ENCODE measurements around the gene RPL10.
A peak's percentile ranks its signal among the peaks of the same experiment; 100 is the strongest.
"Not testable (repeated sequence)": the region's sequence is repeated elsewhere in the genome, so short reads cannot be mapped to it uniquely, and the experiment has no call there.

Gene RPL10

DNA sequence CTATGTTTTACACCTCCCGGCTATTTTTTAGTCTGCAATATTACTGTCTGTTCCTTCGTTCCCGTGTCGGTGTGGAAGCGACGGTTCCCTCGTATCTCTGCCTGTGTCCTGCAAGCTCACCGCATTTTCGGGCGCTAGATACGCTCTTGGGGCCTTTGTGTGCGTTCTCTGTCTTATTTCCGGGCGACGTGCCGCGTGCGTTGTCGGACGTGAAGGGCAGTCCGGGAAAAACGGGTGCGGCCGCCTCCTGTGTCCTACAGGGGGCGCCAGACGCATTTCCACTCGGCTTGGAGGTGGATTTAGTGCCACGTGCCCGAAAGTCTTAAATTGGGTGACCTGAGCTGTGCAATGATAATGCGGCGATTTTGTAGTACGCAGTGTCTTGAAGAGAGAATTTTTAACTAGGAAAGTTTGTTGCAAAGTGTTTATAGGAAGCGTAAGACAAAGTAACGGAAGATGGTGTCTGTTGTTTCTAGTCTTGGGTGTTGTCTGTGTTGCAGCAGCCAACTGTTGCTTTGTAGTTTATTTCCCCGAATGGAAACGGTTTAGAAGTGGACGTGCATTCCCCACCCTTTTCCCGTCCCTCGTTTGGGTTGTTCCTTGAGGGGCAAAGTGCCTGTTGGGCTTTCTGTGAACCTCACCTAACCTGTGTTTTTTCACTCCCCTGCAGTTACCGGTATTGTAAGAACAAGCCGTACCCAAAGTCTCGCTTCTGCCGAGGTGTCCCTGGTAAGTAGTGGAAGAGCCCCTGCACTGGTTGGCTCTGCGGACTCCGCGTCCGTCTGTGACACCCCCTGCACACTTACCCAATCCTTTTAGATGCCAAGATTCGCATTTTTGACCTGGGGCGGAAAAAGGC is 720 bp downstream of the RPL10 start:
- H3K27ac ChIP-seq, result peak overlapping the region; percentile 94
- no peak for DNase-seq (ENCODE audit: low read depth, low spot score)

- no peak for DNase-seq (ENCODE audit: low read depth, low spot score)
- peak overlapping the region; percentile 94 for H3K27ac ChIP-seq
These were observed 1.6 kb downstream of the RPL10 start for GRCh38 chrX:154399527-154400368.

GRCh38 chrX:154400369-154400817 is 2.2 kb downstream of the RPL10 start:
- peak overlapping the region; percentile 94 for H3K27ac ChIP-seq
- not testable (repeated sequence) for DNase-seq (ENCODE audit: low read depth, low spot score)

DNA sequence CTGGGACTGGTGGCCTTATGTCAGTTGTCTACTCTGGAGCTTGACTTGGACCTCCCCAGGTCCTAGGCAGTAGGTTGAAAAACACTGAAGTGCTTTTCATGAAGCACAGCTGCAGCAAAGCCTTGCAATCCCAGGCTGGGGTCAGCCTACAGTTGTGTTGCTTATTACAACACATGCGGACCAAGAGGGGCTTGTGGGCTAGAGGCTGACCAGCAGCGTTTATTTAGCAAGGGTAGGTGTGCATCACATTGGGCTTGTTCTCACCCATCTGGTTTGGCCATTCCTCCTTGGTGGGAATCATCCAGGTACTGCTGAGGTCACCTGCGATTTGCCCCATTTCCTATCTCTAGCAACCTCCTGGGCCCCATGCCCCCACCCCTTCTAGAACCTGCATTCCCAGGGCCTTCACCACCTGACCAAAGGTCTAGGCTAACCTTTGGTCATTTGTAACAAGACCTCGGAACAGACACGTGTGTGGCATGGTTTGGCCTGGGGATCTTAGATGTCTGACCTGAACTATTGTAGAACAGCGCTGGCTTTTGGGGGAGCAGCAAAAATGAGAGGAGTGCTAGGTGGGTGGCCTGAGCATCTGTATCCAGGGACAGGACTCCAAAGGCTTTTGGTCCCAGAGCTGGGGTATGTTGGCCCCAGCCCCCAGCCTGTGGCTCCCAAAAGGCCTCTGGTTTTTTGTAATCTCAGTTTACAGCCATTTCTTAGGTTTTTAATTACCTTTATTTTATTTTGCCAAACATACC is 3.0 kb downstream of the RPL10 start:
- DNase-seq (ENCODE audit: low read depth, low spot score), result no peak
- H3K27ac ChIP-seq, result peak overlapping the region; percentile 94

DNA sequence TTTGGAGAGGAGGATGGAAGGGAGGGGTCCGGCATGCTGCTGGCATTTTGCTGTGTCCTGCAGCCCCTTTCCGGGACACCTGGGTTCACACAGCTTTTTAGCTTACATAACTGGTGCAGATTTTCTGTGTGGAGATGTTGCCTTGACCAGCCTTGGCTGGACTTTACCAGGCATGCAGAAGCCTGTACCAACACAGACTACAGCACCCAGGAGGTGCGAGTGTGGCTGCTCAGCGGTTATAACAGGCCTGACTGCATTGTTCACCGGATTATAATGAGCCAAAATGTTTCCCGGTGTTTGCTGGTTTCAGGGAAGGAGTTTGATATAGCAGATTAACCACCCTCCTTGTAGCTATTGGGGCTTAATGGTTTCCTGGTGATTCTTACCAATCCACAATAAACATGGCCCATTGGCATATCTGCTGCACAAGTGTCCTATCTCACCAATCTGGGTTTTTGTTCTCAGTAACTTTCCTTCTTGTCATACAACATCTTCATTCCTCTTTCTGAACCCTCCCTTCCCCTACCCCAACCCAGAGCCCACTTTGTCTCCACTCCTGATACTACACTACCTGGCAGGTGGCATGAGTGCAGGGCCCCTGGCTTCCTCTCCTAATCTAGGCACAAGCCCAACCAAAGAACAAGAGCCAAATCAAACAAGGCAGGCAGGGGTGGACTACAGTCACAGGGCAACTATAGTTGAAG is 3.9 kb downstream of the RPL10 start:
- DNase-seq (ENCODE audit: low read depth, low spot score), result no peak
- H3K27ac ChIP-seq, result peak overlapping the region; percentile 94

GRCh38 chrX:154402622-154403127 is 4.5 kb downstream of the RPL10 start:
- H3K27ac ChIP-seq, result peak overlapping the region; percentile 94
- DNase-seq (ENCODE audit: low read depth, low spot score), result no peak

- no peak for DNase-seq (ENCODE audit: low read depth, low spot score)
- H3K27ac ChIP-seq, result no peak overlapping the region
These were observed 5.0 kb downstream of the RPL10 start for GRCh38 chrX:154403192-154403591.

- no peak overlapping the region for H3K27ac ChIP-seq
- no peak for DNase-seq (ENCODE audit: low read depth, low spot score)
These were observed 5.7 kb downstream of the RPL10 start for GRCh38 chrX:154403858-154404257.

GRCh38 chrX:154404625-154405192 is 6.5 kb downstream of the RPL10 start:
- DNase-seq (ENCODE audit: low read depth, low spot score), result no peak

GRCh38 chrX:154408659-154409221 is 10.6 kb downstream of the RPL10 start:
- peak overlapping the region; percentile 84 for H3K27ac ChIP-seq
- no peak for DNase-seq (ENCODE audit: low read depth, low spot score)

More at GRCh38 chrX:154404625-154405192, 6.5 kb downstream of the RPL10 start:
- no peak overlapping the region for H3K27ac ChIP-seq

- no peak for DNase-seq (ENCODE audit: low read depth, low spot score)
- H3K27ac ChIP-seq, result peak within 1 kb of the TSS; percentile 84
These were observed 11.2 kb downstream of the RPL10 start, which contains the start of gene DNASE1L1 for GRCh38 chrX:154409222-154409871. Gene DNASE1L1 (minus strand): TSS chrX:154409254. CDS start chrX:154405568, 3,686 bp downstream.

GRCh38 chrX:154411981-154412340 is 13.8 kb downstream of the RPL10 start:
- peak overlapping the region; percentile 84 for H3K27ac ChIP-seq
- no peak for DNase-seq (ENCODE audit: low read depth, low spot score)

DNA sequence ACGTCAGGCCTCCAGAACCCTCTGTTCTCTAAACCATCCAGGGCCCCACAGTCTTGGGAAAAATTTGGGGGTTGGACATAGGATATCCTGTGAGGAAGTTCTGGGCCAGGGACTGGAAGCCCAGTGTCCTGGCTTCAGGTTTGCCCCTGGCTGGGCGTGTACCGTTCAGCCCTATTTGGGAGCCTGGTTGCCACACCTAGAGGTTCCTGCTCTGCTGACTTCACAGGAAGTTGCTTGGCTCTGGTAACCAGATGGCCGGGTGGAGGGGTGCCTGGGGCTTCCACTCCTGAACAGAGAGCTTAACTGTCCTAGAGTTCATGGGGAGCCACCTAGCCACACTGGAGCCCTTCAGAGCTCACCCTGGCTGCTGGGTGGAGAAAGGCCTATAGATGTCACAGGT is 14.3 kb downstream of the RPL10 start:
- no peak for DNase-seq (ENCODE audit: low read depth, low spot score)
- peak overlapping the region; percentile 84 for H3K27ac ChIP-seq

- DNase-seq (ENCODE audit: low read depth, low spot score), result no peak
- peak overlapping the region; percentile 84 for H3K27ac ChIP-seq
These were observed 15.0 kb downstream of the RPL10 start for GRCh38 chrX:154413142-154413541.

DNA sequence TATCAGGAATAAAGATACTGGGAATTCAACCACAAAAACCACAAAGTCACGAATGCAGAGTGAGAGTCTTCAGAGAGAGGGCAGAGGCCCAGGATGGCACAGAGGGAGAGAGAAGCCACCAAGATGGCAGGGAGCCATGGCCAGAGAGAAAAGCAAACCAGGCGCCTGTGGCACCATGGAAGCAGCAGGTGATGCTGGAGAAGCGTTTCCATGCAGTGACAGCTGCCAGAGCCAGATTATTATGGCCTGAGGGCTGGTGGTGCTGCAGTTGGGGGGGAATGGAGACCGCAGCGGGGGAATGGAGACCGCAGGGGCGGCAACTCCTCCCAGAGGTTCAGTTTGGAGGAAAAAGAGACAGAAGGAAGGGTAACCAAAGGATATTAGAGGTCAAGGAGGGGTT is 19.0 kb downstream of the RPL10 start:
- no peak overlapping the region for H3K27ac ChIP-seq
- DNase-seq (ENCODE audit: low read depth, low spot score), result no peak

GRCh38 chrX:154419189-154419588 is 21.0 kb downstream of the RPL10 start:
- no peak overlapping the region for H3K27ac ChIP-seq
- no peak for DNase-seq (ENCODE audit: low read depth, low spot score)

DNA sequence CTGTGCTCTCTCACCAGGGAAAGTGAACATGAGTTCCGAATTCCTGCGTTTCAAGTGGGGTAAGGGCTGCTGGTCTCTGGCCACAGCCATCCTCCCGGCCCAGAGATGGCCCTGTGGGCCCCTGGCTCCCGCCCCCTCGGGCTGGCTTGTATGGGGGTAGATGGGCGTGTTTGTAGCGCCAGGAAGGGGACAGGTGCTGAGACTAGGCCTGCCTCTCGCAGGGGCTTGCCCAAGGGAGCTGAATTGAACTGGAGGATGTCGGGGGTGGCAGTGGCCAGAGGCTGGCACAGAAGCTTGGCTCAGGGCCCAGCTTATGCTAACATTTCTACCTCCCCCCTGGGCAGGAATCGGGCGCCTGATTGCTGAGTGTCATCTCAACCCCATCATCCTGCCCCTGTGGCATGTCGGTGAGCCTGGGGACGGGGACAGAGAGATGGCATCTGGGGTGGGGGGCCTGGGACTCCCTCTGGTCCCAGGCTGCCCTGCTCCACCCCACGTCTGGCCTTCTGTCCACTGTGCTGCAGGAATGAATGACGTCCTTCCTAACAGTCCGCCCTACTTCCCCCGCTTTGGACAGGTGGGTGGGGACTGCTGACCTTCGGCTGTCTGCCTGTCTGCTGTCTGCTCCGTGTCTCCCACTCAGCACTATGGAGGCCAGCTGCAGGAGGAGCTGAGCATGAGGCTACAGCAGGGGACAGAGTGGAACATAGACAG is 21.7 kb downstream of the RPL10 start:
- DNase-seq (ENCODE audit: low read depth, low spot score), result no peak
- H3K27ac ChIP-seq, result no peak overlapping the region

DNA sequence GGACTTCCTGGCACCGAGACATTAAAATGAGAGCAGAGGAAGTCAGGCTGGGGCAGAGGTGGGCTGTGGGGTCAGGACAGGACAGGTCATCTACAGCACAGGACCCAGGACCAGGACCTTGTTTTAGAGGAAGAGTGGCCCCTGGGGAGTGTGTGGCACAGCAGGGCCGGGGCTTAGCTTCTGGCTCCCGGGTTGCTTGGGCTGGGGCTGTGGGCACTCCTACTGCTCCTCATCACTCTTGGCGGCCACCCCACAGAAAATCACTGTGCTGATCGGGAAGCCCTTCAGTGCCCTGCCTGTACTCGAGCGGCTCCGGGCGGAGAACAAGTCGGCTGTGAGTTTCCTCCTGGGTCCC is 22.2 kb downstream of the RPL10 start:
- no peak overlapping the region for H3K27ac ChIP-seq
- DNase-seq (ENCODE audit: low read depth, low spot score), result no peak

All from epithelial cell of prostate (primary cell).